HG03571 (cell line): ENCODE measurements around the gene CIZ1.
A peak's percentile ranks its signal among the peaks of the same experiment; 100 is the strongest.

Source experiments
- ATAC-seq: cut with Tn5 transposase; IDR thresholded peaks from one replicate; pipeline ENCODE4 v1.9.1; 2021; ENCODE audit not compliant: unreplicated experiment

The CIZ1 gene

GRCh38 chr9:128214571-128215490 is 23.5 kb upstream of the CIZ1 start:
- ATAC-seq = no peak

- no peak for ATAC-seq
Observed at GRCh38 chr9:128213746-128214497, 22.6 kb upstream of the CIZ1 start.

GRCh38 chr9:128211981-128212281 is 20.6 kb upstream of the CIZ1 start:
- ATAC-seq = no peak

- ATAC-seq = no peak
Observed at GRCh38 chr9:128211186-128211980, 20.0 kb upstream of the CIZ1 start.

- no peak for ATAC-seq
Observed at GRCh38 chr9:128208946-128209669, 17.7 kb upstream of the CIZ1 start.

- ATAC-seq = no peak
Observed at GRCh38 chr9:128208386-128208785, 17.0 kb upstream of the CIZ1 start.

- no peak for ATAC-seq
Observed at GRCh38 chr9:128206916-128207910, 15.8 kb upstream of the CIZ1 start.

GRCh38 chr9:128206484-128206883 is 15.1 kb upstream of the CIZ1 start:
- no peak for ATAC-seq

GRCh38 chr9:128205296-128205944 is 14.0 kb upstream of the CIZ1 start:
- ATAC-seq = no peak

GRCh38 chr9:128204858-128205257 is 13.5 kb upstream of the CIZ1 start:
- ATAC-seq = no peak

- no peak for ATAC-seq
Observed at GRCh38 chr9:128203707-128204551, 12.6 kb upstream of the CIZ1 start.

GRCh38 chr9:128203024-128203706 is 11.8 kb upstream of the CIZ1 start, which contains the start of gene DNM1:
DNM1 (plus strand) TSS chr9:128203379; CDS start chr9:128203471, 92 bp downstream.
- peak; percentile 73 for ATAC-seq

- ATAC-seq = no peak
Observed at GRCh38 chr9:128202648-128203023, 11.3 kb upstream of the CIZ1 start.

- ATAC-seq = no peak
Observed at GRCh38 chr9:128201441-128202369, 10.3 kb upstream of the CIZ1 start.

- ATAC-seq = no peak
Observed at GRCh38 chr9:128193469-128194096, 2.2 kb upstream of the CIZ1 start.
